ENCODE results near the gene PTGS1. TPM values are rescaled to one million over a fixed set of nuclear protein-coding genes. Genes with fewer than 3 reads are reported as not detected.
"Not testable (repeated sequence)": the region's sequence is repeated elsewhere in the genome, so short reads cannot be mapped to it uniquely, and the experiment has no call there.

Gene PTGS1
- 6.0 TPM for total RNA-seq

GRCh38 chr9:122370869-122371755 is at the start of gene PTGS1:
PTGS1 (plus strand) TSS chr9:122371024; CDS start chr9:122371085, 61 bp downstream.
- DNase-seq (ENCODE audit: low spot score), result no peak
- intact Hi-C loops (cut with DNase I), result no loop called here
- peak; percentile 49 for ATAC-seq

DNA sequence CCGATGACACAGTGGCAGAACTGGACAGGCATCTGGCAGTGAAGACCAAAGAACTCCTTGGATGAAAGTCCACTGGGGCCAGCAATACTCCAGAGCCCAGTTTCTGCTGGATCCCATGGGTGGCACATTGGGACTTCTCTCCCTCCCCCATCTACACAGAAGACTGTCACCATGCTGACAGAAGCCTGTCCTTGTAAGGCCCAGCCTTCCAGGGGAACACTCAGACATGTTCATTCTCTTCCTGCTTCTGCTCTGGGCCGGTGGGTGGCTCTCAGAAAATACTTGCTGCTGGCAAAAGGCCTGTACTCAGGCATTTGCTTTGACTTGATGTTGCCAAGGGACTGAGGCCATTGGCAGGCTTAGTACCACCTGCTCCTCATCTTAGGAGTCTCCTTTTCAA is 48.3 kb upstream of the PTGS1 start:
- DNase-seq (ENCODE audit: low spot score), result no peak
- intact Hi-C loops (cut with DNase I), result no loop called here
- ATAC-seq, result no peak

GRCh38 chr9:122324665-122325064 is 46.2 kb upstream of the PTGS1 start:
- DNase-seq (ENCODE audit: low spot score); intact Hi-C loops (cut with DNase I); ATAC-seq: not testable (repeated sequence)

DNA sequence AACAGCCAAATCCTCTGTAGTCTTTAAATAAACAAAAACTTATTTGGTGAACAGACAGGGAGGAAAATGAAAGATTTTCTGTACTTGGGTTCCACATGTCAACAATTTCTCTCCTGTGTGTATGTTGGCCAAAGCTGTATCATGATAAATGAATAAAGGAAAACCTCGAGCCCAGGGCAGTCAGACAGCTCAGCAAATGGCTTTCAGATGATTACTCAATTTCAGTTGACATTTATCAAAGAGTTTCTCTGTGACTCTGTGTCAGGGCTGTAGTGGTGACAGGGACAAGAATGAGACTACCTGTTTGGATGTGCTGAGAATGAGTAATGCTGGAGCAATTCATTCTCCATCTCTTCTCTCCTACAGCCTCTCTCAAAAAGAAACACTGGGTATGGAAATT is 45.7 kb upstream of the PTGS1 start:
- ATAC-seq (no peak), DNase-seq (ENCODE audit: low spot score) (no peak)
- intact Hi-C loops (cut with DNase I), result no loop called here

DNA sequence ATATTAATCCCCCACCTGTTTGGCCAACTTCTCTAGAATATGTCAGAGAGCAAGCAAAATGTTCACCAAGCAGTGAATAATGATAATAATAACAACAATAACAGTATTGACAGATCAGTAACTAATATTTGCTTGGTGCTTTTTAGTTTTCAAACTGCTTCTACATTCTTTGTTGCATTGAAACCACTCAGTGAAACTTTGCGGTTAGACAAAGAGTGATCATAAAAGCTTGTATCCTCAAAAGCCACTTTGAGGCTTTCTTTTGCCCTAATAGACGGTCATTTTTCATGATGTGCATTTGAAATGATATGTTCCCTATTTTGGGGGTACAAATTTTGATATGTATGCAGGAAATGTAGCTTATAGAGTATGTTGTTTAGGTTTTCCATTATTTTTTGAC is 43.6 kb upstream of the PTGS1 start:
- intact Hi-C loops (cut with DNase I), result no loop called here
- ATAC-seq (no peak), DNase-seq (ENCODE audit: low spot score) (no peak)

GRCh38 chr9:122329597-122329996 is 41.2 kb upstream of the PTGS1 start:
- DNase-seq (ENCODE audit: low spot score) (no peak), ATAC-seq (no peak)
- intact Hi-C loops (cut with DNase I), result no loop called here

GRCh38 chr9:122330466-122330865 is 40.4 kb upstream of the PTGS1 start:
- DNase-seq (ENCODE audit: low spot score); ATAC-seq; intact Hi-C loops (cut with DNase I): not testable (repeated sequence)

GRCh38 chr9:122331523-122331927 is 39.3 kb upstream of the PTGS1 start:
- intact Hi-C loops (cut with DNase I), result no loop called here
- no peak for ATAC-seq

DNA sequence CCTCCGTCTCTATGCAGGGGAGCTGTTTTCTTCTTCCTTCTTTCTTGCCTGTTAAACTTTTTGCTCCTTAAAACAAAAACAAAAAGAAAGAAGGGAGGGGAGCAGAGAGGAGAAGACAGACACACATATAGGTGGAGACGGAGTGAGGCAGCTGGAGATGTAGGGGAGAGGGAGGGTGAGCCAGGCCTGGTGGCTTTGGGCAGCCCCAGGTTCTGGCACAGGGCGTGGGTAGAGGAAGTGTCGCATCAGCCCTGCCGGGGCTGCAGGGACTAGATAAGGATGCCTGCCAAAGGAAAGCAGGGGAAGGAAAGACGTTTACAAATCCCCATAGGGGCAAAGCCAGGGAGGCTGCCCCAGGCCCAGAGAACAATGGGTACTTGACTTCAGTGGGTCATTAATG is 38.7 kb upstream of the PTGS1 start:
- ATAC-seq (no peak), DNase-seq (ENCODE audit: low spot score) (no peak)
- intact Hi-C loops (cut with DNase I), result no loop called here

More at GRCh38 chr9:122331523-122331927, 39.3 kb upstream of the PTGS1 start:
- DNase-seq (ENCODE audit: low spot score), result no peak

DNA sequence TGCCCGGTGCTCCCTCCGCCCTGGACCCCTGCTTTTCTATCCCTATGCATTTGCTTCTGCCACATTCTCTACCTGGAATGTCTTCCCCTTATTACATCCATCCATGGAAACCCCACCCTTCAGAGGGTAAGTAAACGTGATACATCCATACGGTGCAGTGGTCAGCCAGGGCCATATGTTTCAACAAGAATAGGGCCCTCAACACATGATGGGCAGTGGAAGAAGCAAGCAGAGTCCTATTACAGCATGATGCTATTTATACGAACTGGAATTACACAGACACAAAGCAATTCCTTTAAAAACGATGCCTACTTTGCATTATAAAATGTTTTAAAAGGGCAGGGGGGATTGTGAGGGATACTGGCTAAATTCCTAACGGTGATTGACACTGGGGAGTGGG is 38.2 kb upstream of the PTGS1 start:
- no peak for DNase-seq (ENCODE audit: low spot score)

DNA sequence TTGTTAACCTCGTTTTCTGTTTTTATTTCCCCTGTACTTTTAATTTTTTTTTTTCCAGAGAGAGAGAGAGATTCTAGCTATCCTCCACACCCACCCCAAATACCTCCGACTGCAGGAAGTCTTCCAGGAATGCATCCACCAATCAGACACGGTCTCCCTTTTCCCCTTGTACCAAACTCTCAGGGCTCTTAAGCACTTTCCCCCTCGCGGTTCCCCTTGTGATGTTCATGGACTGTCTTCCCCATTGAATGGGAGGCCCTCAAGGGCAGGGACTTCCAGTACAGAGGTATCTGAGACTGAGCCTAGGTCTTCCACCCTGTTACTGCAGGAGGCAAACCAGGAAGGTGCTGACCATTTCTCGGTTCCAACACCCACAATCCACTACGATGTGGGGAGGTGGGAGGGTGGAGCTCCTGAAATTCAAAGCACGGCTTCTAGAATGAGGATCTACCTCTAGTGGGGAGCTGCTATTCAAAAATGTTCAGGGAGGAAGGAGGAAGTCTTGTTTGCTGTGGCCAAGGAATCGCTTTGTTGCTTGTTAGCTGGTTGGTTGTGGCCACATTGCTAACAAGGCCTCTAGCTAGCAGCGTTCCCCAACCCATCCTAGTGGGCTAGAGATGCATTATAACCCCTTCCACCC is 37.5 kb upstream of the PTGS1 start:
- no peak for ATAC-seq
- no peak for DNase-seq (ENCODE audit: low spot score)
- intact Hi-C loops (cut with DNase I), result no loop called here

More for the DNA sequence above, 38.2 kb upstream of the PTGS1 start:
- intact Hi-C loops (cut with DNase I), result no loop called here
- no peak for ATAC-seq

GRCh38 chr9:122334916-122335315 is 35.9 kb upstream of the PTGS1 start:
- ATAC-seq, result no peak
- no peak for DNase-seq (ENCODE audit: low spot score)
- intact Hi-C loops (cut with DNase I), result no loop called here

- ATAC-seq (no peak), DNase-seq (ENCODE audit: low spot score) (no peak)
- intact Hi-C loops (cut with DNase I), result no loop called here
Measured at GRCh38 chr9:122336189-122336588, 34.6 kb upstream of the PTGS1 start.

DNA sequence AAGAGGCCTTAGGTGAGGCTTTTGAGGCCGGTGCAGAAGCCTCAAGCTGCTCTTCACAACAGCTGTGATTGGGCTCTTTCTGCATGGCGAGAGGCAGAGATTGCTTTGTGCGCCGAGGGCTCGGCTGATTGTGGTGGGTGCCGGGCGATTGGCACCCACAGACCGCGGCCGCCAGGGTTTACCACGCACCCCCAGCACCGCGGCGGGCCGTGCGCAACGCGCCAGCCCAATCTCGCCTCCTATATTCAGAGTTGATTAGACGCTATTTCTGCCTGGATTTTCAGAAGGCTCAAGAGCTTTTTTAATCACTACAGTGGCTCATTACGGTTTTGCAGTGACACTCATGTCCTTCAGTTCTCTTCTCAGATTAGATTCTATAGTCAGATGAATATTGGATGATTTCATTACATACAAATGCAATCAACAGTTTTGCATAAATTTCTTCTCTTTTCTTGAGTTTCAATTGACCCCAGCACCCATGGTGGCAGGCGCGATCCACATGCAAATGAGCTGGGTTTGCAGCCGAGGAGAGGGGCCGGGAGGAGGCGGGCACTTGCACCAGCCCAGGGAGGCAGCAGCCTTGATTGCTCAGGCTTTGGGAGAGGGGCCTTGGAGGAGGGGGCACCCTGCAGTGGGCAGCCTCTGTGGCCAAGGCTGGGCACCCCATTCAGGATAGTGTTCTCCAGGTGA is 33.8 kb upstream of the PTGS1 start:
- no peak for ATAC-seq
- no peak for DNase-seq (ENCODE audit: low spot score)
- intact Hi-C loops (cut with DNase I), result no loop called here

DNA sequence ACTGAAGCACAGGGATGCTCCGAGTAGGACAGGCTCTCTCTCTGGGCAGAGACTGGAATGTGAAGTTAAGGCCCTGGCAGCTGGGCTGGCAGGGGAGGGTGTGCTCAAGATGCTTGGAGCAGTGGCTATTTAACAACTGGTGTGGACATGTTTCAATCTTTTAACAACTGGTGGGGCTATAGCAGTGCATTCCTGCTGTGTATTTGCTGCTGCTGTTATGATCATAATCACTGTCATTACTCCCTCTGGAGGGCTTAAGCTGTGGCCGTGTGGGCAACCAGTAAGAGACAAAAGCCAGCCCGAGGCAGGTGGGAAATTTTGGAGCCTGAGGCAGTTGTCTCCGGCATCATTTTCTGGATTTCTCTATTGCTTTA is 33.3 kb upstream of the PTGS1 start:
- no peak for DNase-seq (ENCODE audit: low spot score)
- no peak for ATAC-seq
- intact Hi-C loops (cut with DNase I), result no loop called here

- ATAC-seq (no peak), DNase-seq (ENCODE audit: low spot score) (no peak)
- intact Hi-C loops (cut with DNase I), result no loop called here
Measured at GRCh38 chr9:122338536-122338935, 32.3 kb upstream of the PTGS1 start.

DNA sequence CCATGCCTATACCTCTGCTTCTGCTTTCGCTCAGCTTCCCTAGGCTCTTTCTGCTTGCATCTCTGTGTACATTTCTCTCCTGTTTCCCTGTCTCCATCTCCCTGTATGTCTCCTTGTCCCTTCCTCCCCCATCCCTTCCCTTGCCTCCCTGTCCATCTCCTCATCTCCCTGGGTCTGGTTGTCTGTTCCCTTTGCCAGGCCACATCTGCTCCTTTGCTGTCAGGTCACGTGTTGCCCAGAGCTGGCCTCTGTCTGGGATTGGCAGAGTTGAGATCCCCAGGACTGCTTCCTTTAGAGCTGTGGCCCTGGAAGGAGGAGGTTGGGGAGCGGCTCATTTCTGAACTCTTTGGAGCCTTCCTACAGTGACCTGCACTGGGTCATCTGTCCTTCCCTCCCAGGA is 31.8 kb upstream of the PTGS1 start:
- intact Hi-C loops (cut with DNase I), result no loop called here
- ATAC-seq (no peak), DNase-seq (ENCODE audit: low spot score) (no peak)

DNA sequence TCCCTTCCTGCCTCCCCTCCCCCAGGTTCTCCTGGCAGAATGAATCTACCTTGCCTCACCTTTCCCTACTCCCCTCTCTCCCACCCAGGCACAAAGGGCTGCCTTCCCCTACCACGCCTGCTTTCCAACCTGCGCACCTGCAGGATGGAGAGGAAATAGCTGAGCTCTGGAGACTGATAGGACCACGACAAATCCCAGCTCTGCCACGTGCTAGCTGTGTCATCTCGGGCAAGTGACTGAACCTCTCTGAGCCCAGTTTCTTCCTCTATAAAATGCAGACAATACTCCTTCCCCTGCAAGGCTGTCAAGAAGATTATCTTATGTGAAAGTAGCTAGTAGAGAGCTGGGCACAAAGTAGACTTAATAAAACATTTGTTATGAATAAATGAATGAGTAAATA is 31.2 kb upstream of the PTGS1 start:
- ATAC-seq, result no peak
- no peak for DNase-seq (ENCODE audit: low spot score)
- intact Hi-C loops (cut with DNase I), result no loop called here

DNA sequence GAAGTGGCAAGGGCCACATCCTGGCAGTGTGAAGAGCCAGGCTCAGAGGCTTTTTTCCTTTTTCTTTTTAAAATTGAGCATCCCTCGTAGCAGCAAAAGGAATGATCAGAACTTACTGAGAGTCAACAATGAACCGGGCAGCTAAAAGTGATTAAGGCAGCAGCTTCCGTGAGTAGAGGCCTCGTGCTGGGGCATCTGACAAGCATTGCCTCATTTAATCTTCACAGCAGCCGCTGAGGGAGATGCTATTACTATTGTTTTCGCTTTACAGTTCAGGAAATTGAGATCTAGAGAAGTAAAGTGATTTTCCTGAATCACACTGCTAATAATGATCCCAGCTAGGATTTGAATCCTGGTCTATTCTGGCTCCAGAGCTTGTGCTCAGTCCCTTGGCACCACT is 30.7 kb upstream of the PTGS1 start:
- DNase-seq (ENCODE audit: low spot score), result no peak
- intact Hi-C loops (cut with DNase I), result no loop called here
- ATAC-seq, result no peak

Measured in sciatic nerve (tissue), 2 donors.